ENCODE measurements around the gene DUSP19.

The DUSP19 gene

GRCh38 chr2:183069174-183069573, 9.4 kb upstream of the DUSP19 start:
- DNase-seq: no peak

- no peak for DNase-seq
Observed at GRCh38 chr2:183070942-183071844, 7.4 kb upstream of the DUSP19 start.

GRCh38 chr2:183072177-183072576, 6.4 kb upstream of the DUSP19 start:
- no peak for DNase-seq

- no peak for DNase-seq
Observed at GRCh38 chr2:183078163-183078463, 434 bp upstream of the DUSP19 start.

- no peak for DNase-seq
Observed at GRCh38 chr2:183079139-183079775, 710 bp downstream of the DUSP19 start.

- DNase-seq: no peak
Observed at GRCh38 chr2:183081911-183082310, 3.4 kb downstream of the DUSP19 start.

- DNase-seq: no peak
Observed at GRCh38 chr2:183088061-183088460, 9.5 kb downstream of the DUSP19 start.

GRCh38 chr2:183089192-183089851, 10.8 kb downstream of the DUSP19 start:
- no peak for DNase-seq

GRCh38 chr2:183091318-183091953, 12.9 kb downstream of the DUSP19 start:
- no peak for DNase-seq

- DNase-seq: no peak
Observed at GRCh38 chr2:183091954-183092345, 13.4 kb downstream of the DUSP19 start.

- peak; percentile 34 for DNase-seq
Observed at GRCh38 chr2:183093857-183094657, 15.5 kb downstream of the DUSP19 start.

- no peak for DNase-seq
Observed at GRCh38 chr2:183105402-183106134, 27.0 kb downstream of the DUSP19 start.

GRCh38 chr2:183112577-183112976, 34.0 kb downstream of the DUSP19 start:
- DNase-seq: no peak

- DNase-seq: no peak
Observed at GRCh38 chr2:183113630-183114029, 35.1 kb downstream of the DUSP19 start.

GRCh38 chr2:183117226-183117625, 38.7 kb downstream of the DUSP19 start:
- no peak for DNase-seq

GRCh38 chr2:183123117-183123958, 44.8 kb downstream of the DUSP19 start:
- DNase-seq: no peak

GRCh38 chr2:183123959-183124221, 45.3 kb downstream of the DUSP19 start:
- DNase-seq: no peak

GRCh38 chr2:183124222-183124956, 45.8 kb downstream of the DUSP19 start, which contains the start of gene NUP35:
Gene NUP35, plus strand, starts transcription at chr2:183124443. Its CDS starts 15 bp downstream, at chr2:183124458.
- DNase-seq: peak; percentile 86

GRCh38 chr2:183124957-183125255, 46.4 kb downstream of the DUSP19 start:
- DNase-seq: no peak

GRCh38 chr2:183125659-183126341, 47.3 kb downstream of the DUSP19 start:
- no peak for DNase-seq

Data from NCI-H226 (cell line).